RCC 7860 (cell line): Measurements from ENCODE around the gene LOC101059915.
A peak's percentile ranks its signal among the peaks of the same experiment; 100 is the strongest.
"Not testable (repeated sequence)": the region's sequence is repeated elsewhere in the genome, so short reads cannot be mapped to it uniquely, and the experiment has no call there.

Experiments
- DNase-seq: peaks from one replicate; pipeline ENCODE4 v3.0.0-alpha.2; 2015; ENCODE audit warnings: low spot score
- FAIRE-seq: peaks from 2 replicates; lab custom pipeline; 2012; peaks lifted over from hg19 to GRCh38; lab: Jason Lieb, UNC

The LOC101059915 gene

GRCh38 chrX:71638409-71638808, 28.9 kb upstream of the LOC101059915 start:
- no peak for DNase-seq
- no peak for FAIRE-seq

DNA sequence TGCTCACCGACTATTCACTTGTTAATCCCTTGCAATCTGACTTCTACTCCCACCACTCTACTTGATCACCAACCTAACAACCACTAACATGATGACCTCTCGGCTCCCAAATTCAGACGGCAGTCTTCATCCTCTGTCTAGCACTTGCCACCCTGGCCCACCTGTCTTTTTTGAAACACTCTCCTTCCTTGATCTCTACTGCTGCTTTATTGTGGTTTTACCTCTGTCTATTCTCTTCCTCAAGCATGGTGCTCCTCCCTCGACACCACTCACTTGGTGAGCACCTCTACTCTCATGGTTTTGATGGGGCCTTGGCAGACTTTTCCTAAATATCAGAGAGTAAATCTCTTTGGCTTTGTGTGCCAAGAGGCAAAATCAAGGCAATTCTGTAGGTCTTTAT, 27.3 kb upstream of the LOC101059915 start:
- FAIRE-seq (no peak), DNase-seq (no peak)

- not testable (repeated sequence) for DNase-seq, FAIRE-seq
Measured at GRCh38 chrX:71644406-71644805, 22.9 kb upstream of the LOC101059915 start.

DNA sequence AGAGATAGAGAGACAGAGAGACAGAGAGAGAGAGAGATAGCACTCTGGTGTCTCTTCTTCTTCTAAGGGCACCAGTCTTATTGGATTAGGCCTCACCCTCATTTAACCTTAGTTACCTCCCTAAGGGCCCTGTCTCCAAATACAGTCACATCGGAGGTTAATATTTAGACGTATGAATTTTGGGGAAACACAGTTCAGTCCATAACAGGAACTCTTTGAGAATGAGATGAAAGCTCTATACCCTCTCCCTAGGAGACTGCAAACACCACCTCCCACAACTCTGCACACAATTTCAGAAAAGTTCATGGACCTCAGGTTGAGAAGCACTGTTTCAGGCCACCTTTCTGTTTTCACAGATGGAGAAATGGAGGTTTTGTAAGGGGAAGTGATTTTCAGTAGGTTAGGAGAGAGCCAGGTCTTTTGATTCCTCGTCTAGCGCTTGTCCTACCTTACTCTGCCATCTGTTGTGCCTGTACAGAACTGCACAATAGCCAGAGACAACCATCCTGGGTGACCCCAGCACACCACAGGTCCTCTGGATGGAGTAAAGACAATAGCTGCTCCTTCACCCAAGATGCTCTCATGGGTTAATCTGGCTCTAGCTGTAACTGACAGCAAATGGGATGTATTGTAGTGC, 16.9 kb upstream of the LOC101059915 start:
- DNase-seq (no peak), FAIRE-seq (no peak)

DNA sequence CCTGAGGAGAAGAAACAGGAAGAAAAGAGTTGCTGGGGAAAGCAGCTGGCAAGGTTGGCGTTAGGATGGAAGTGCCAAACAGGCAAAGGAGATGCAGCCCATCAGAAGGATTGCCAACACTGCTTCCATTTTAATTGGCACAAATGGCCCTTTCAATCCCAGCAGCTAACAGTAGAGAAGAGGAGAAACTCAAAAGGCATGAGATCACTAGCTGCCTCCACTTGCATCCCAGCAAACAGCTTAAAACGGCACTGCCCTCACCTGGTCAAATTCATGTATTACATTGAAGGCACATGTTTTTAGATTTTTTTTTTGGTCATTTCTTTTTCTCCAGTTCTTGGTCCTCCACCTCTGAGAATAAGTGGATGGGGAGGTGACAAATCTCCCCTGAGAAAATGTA, 14.9 kb upstream of the LOC101059915 start:
- DNase-seq (peak; percentile 25), FAIRE-seq (peak; percentile 30)

GRCh38 chrX:71653344-71653743, 14.0 kb upstream of the LOC101059915 start:
- DNase-seq (no peak), FAIRE-seq (no peak)

DNA sequence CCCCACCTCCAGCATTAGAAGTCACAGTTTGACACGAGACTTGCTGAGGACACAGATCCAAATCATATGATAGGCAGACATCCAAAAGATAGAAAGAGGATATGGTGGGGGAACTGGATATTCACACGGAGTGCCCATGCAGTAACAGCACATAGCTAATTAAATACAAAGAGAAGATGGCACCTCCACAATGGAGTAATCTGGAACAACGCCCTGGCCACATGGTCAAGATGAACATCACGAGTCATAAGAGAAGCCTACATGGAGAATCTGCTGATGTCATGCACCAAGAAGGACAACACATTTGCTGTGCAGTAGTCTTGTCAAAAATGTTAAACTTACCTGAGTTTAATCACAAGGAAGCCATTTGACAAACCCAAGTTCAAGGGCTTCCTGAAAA, 10.1 kb upstream of the LOC101059915 start:
- FAIRE-seq (no peak), DNase-seq (no peak)

GRCh38 chrX:71659342-71659741, 8.0 kb upstream of the LOC101059915 start:
- no peak for DNase-seq
- no peak for FAIRE-seq

DNA sequence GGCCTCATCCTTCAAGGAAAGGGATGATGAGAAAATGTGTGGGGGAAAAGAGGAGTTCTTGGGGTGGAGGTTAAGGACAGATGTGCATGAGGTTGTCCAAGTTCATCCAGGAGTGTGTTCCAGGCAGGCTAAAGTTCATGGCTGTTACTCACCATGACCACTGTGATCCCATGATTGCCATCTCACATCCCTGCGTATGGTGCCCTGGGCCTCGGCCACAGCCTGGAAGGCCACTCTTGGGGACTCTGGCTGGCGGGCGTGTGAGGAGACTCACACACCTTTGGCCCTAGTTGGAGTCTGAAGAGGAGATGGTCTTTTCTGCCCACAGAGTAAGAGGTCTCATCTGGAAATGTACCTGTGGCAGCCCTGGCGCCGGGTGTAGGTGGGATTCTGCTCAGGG, 7.4 kb upstream of the LOC101059915 start:
- no peak for FAIRE-seq

GRCh38 chrX:71660562-71661416, 6.6 kb upstream of the LOC101059915 start:
- no peak for DNase-seq
- no peak for FAIRE-seq

More for the DNA sequence above, 7.4 kb upstream of the LOC101059915 start:
- DNase-seq, result no peak

GRCh38 chrX:71661919-71662318, 5.4 kb upstream of the LOC101059915 start:
- FAIRE-seq, result no peak
- no peak for DNase-seq

DNA sequence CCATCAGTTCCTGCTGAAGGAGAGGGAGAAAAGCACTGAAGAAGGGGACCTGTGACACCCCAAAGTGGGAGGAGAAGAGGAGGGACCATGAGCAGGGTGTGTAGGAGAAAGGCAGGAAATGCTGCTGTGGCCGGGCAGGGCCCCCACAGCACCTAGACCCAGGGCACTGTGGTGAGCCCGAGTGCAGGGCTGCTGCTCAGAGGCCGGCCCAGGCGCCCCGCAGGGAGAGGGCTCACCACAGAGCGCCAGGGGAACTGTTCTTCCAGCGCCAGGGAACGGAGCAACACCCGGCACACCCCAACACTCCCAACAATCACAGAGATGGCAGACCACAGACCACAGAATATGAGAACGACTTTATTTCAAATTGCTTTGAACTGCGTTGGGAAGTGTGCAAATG, 4.7 kb upstream of the LOC101059915 start:
- not testable (repeated sequence) for FAIRE-seq, DNase-seq

DNA sequence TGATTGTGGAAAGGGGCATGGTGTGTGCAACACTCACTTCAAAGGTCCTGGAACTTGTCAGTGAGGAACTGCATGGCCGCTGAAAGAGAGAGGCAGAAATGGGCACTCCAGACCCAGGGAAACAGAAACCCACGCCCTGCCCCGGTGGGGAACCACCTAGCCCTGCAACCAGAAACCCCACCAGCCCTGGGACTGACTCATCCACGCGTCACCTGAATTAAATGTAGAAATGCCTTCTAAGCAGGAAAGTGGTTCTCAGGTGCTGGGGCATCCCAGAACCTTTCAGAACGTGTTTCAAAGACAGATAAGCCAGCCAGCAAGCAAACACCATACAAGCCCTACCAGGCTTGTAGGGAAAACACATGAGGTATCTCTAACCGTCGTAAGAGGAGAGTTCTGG, 4.1 kb upstream of the LOC101059915 start:
- not testable (repeated sequence) for DNase-seq, FAIRE-seq

DNA sequence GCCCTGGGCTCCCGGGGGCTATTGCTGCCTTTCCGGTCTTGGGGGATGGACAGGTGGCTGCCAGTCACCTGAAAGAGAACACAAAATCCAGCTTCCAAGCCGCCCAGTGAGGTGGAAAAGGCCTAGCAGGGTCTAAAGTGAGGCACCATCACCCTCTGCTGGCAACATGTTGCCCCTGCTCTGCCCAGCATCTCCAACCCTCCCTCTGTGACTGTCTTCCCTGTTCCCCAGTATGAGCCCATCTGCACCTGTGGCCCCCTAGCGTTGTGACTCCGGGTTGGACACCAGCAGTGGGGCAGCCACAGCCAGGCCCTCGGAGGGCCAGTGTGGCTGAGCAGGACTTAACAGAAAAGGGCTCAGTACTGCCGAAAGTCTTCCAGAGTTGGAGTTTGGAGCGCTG, 3.1 kb upstream of the LOC101059915 start:
- peak; percentile 18 for FAIRE-seq
- DNase-seq, result peak; percentile 14

DNA sequence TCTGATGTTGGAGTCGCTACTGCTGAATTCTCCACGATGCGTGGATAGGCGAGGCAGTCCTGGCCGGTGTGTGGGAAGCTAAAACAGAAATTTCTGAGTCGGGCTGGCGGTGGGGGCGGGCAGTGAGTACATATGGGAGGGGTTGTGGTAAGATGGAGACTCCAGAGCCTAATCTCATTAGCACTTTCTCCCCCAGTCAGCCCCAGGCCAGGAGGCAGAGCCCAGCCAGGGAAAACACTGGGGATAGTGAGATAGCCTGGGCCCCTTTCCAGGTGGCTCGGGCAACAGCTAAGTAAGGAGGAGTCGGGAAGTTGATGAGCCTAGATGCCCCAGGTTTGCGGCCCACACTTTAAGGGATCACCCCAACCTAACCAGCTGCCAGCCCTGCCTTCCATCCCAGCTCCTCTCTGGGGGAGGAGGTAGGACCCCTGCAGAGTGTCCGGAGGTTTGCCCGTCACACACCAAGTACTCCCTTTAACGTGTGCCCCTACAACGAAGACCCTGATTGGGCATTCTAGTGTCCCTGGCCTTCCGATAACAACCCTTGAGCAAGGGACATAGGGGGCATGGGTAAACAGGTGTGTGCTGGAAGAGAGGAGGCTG, 2.4 kb upstream of the LOC101059915 start:
- DNase-seq (no peak), FAIRE-seq (no peak)

DNA sequence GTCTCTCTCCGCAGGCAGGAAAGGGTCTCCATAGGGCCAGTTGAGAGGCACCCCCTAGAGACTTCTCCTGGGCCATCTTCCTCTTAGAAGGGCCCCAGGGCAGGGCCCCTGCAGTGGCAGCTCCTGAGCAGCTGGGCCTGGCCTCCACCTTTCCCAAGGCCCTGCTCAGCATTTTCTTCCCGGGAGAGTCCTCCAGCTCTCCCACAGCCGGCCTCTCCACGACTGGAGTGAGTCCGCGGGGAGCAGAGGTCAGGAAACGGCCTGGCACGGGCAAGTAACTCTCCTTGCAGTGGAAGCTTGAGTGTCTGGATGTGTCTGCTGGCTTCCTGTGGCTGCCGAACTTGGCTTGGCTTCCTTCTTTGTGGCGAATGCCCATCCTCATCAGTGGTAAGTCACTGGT, 1.6 kb upstream of the LOC101059915 start:
- DNase-seq (no peak), FAIRE-seq (no peak)

GRCh38 chrX:71666240-71667223, 814 bp upstream of the LOC101059915 start:
- DNase-seq, result no peak
- no peak for FAIRE-seq

- DNase-seq, result no peak
- FAIRE-seq, result no peak
Measured at GRCh38 chrX:71668248-71668595, 876 bp downstream of the LOC101059915 start.

GRCh38 chrX:71669492-71669891, 2.1 kb downstream of the LOC101059915 start:
- no peak for FAIRE-seq
- no peak for DNase-seq

GRCh38 chrX:71669947-71670346, 2.6 kb downstream of the LOC101059915 start:
- FAIRE-seq, DNase-seq: not testable (repeated sequence)
